IMR-90 (cell line): ENCODE measurements around the gene NEUROG1. TPM values are rescaled to one million over a fixed set of nuclear protein-coding genes. Genes with fewer than 3 reads are reported as not detected.

Experiments used
- ATAC-seq: fragments of 200-7000 bp; cut with Tn5 transposase; 2 replicates; pipeline ENCODE4 v1.9.1; 2020; ENCODE audit warnings: low read depth, mild to moderate bottlenecking, moderate library complexity
- BruUV-seq: library from RNA; stranded (reverse); fragments of 400-500 nt; replicated peaks from 2 replicates; lab custom pipeline; 2021; lab: Mats Ljungman, UMichigan
- CTCF ChIA-PET: fragments of 300-600 bp; formaldehyde crosslinking; extraction: SDS; loops from one replicate; lab custom pipeline; 2021; ENCODE audit warnings: antibody characterized with exemption; lab: Yijun Ruan, JAX
- POLR2A ChIA-PET: fragments of 300-600 bp; sonication (Branson Sonifier 250); formaldehyde crosslinking; loops from one replicate; lab custom pipeline; 2022; ENCODE audit warnings: antibody characterized with exemption; ENCODE audit not compliant: unreplicated experiment; lab: Charles Lee
- DNase-seq: peaks from one replicate; pipeline ENCODE4 v3.0.0; 2013
- H2AFZ ChIP-seq: replicated peaks from 2 replicates; pipeline ENCODE3; 2013; ENCODE audit warnings: low read length, mild to moderate bottlenecking; ENCODE audit not compliant: poor library complexity
- H2AK5ac ChIP-seq: 2 replicates; pipeline ENCODE4 v1.6.1; 2013; ENCODE audit warnings: low read depth, low read length, inconsistent platforms
- H2AK9ac ChIP-seq: replicated peaks from 2 replicates; pipeline ENCODE3; 2013; ENCODE audit warnings: mild to moderate bottlenecking, low read depth, low read length, moderate library complexity; ENCODE audit not compliant: poor library complexity
- H2BK120ac ChIP-seq: 2 replicates; pipeline ENCODE4 v1.6.1; 2013; ENCODE audit warnings: low read depth, low read length, inconsistent platforms
- H2BK15ac ChIP-seq: 3 replicates; pipeline ENCODE4 v1.6.1; 2013; ENCODE audit warnings: low read depth, low read length, inconsistent platforms
- H2BK20ac ChIP-seq: 2 replicates; pipeline ENCODE4 v1.6.1; 2013; ENCODE audit warnings: low read depth, mild to moderate bottlenecking, inconsistent platforms, low read length, moderate library complexity
- H2BK5ac ChIP-seq: 2 replicates; pipeline ENCODE4 v1.6.1; 2013; ENCODE audit warnings: mild to moderate bottlenecking, low read depth, low read length, inconsistent platforms; ENCODE audit not compliant: poor library complexity, severe bottlenecking
- H3K14ac ChIP-seq: replicated peaks from 2 replicates; pipeline ENCODE4 v1.6.1; 2013; ENCODE audit warnings: low read depth, low read length, inconsistent platforms
- H3K18ac ChIP-seq: 2 replicates; pipeline ENCODE4 v1.6.1; 2013; ENCODE audit warnings: low read depth, low read length, control low read depth
- H3K23ac ChIP-seq: 2 replicates; pipeline ENCODE4 v1.6.1; 2013; ENCODE audit warnings: low read depth, low read length, inconsistent platforms
- H3K27ac ChIP-seq: 2 replicates; pipeline ENCODE4 v1.5.1; 2013; ENCODE audit warnings: mild to moderate bottlenecking, control low read depth, low read length; ENCODE audit not compliant: insufficient read depth
- H3K27me3 ChIP-seq: 2 replicates; pipeline ENCODE4 v1.6.1; 2013; ENCODE audit warnings: low read length; ENCODE audit not compliant: control insufficient read depth, insufficient read depth
- H3K36me3 ChIP-seq: 2 replicates; pipeline ENCODE4 v1.6.1; 2013; ENCODE audit warnings: low read length, mixed read lengths; ENCODE audit not compliant: control insufficient read depth, insufficient read depth
- H3K4ac ChIP-seq: 2 replicates; pipeline ENCODE4 v1.6.1; 2013; ENCODE audit warnings: low read depth, low read length, inconsistent platforms
- H3K4me1 ChIP-seq: 2 replicates; pipeline ENCODE4 v1.6.1; 2013; ENCODE audit warnings: low read length, mixed read lengths; ENCODE audit not compliant: control insufficient read depth, insufficient read depth
- H3K4me2 ChIP-seq: 2 replicates; pipeline ENCODE4 v1.6.1; 2013; ENCODE audit warnings: low read depth, mild to moderate bottlenecking, control low read depth, low read length, moderate library complexity
- H3K4me3 ChIP-seq: 2 replicates; pipeline ENCODE4 v1.5.1; 2013; ENCODE audit warnings: low read depth, mild to moderate bottlenecking, control low read depth, low read length, moderate library complexity; ENCODE audit not compliant: insufficient read depth
- H3K56ac ChIP-seq: 2 replicates; pipeline ENCODE4 v1.6.1; 2013; ENCODE audit warnings: low read length, inconsistent platforms; ENCODE audit not compliant: insufficient read depth; ENCODE audit errors: extremely low read depth
- H3K79me1 ChIP-seq, 2 experiments: 2 replicates each; pipeline ENCODE4 v1.6.1; 2013; ENCODE audit warnings: low read length in 2 of 2, inconsistent platforms in 1 of 2, low read depth in 1 of 2
- H3K9ac ChIP-seq: 2 replicates; pipeline ENCODE4 v1.6.1; 2013; ENCODE audit warnings: low read depth, low read length, control low read depth
- H3K9me1 ChIP-seq: 2 replicates; pipeline ENCODE4 v1.6.1; 2013; ENCODE audit warnings: low read length, inconsistent platforms; ENCODE audit not compliant: insufficient read depth
- H3K9me3 ChIP-seq: 2 replicates; pipeline ENCODE4 v1.6.1; 2013; ENCODE audit warnings: low read length; ENCODE audit not compliant: control insufficient read depth, insufficient read depth
- H4K20me1 ChIP-seq: 2 replicates; pipeline ENCODE4 v1.6.1; 2013; ENCODE audit warnings: low read length, inconsistent platforms; ENCODE audit not compliant: insufficient read depth
- H4K5ac ChIP-seq: 2 replicates; pipeline ENCODE4 v1.6.1; 2013; ENCODE audit warnings: mild to moderate bottlenecking, low read depth, low read length, control low read depth
- H4K8ac ChIP-seq, 2 experiments: 2 replicates each; pipeline ENCODE4 v1.6.1; 2013; ENCODE audit warnings: low read depth in 2 of 2, low read length in 2 of 2, control low read depth in 1 of 2, inconsistent platforms in 1 of 2
- H4K91ac ChIP-seq: 2 replicates; pipeline ENCODE4 v1.6.1; 2013; ENCODE audit warnings: low read depth, low read length, inconsistent platforms; ENCODE audit not compliant: insufficient read depth
- CEBPB ChIP-seq: IDR thresholded peaks from 2 replicates; pipeline ENCODE4 v1.6.1; 2012; ENCODE audit warnings: low read depth, low read length, improper control_type of control experiment
- CHD1 ChIP-seq: IDR thresholded peaks from 2 replicates; pipeline ENCODE4 v1.6.1; 2012; ENCODE audit warnings: low read depth, low read length, improper control_type of control experiment
- CTCF ChIP-seq: conservative IDR thresholded peaks from 2 replicates; pipeline ENCODE4 v1.5.1; 2012; ENCODE audit warnings: mild to moderate bottlenecking, low read depth, low read length, improper control_type of control experiment
- ELK1 ChIP-seq: fragments of 150-350 bp; IDR thresholded peaks from 2 replicates; pipeline ENCODE4 v1.6.1; 2016; ENCODE audit warnings: low read depth, mild to moderate bottlenecking, low read length, moderate library complexity, borderline replicate concordance
- FOS ChIP-seq: fragments of 150-350 bp; IDR thresholded peaks from 2 replicates; pipeline ENCODE4 v1.6.1; 2016; ENCODE audit warnings: low read depth, low read length
- POLR2A ChIP-seq: IDR thresholded peaks from 2 replicates; pipeline ENCODE4 v1.6.1; 2012; ENCODE audit warnings: mild to moderate bottlenecking, low read depth, low read length
- RCOR1 ChIP-seq: IDR thresholded peaks from 2 replicates; pipeline ENCODE4 v1.6.1; 2012; ENCODE audit warnings: mild to moderate bottlenecking, low read length, improper control_type of control experiment; ENCODE audit not compliant: insufficient replicate concordance
- USF2 ChIP-seq: fragments of 150-350 bp; IDR thresholded peaks from 2 replicates; pipeline ENCODE4 v1.6.1; 2017; ENCODE audit warnings: mild to moderate bottlenecking, antibody characterized with exemption, low read length, low read depth
- WGBS, 2 experiments: methylation state at CpG; one replicate each; pipeline versions ENCODE4 v1.1.5 to v1.1.7; 2013; ENCODE audit warnings: missing lambda C conversion rate in 2 of 2; ENCODE audit not compliant: insufficient read length in 1 of 2; ENCODE audit errors: extremely low coverage in 2 of 2; 5-methylcytosine and 5-hydroxymethylcytosine counted together
- dilution Hi-C: fragments of 300-500 bp; cut with HindIII; formaldehyde crosslinking; loops from one replicate; pipeline ENCODE4 v1.14.3; 2018; ENCODE audit warnings: low sequenced_read_pairs; ENCODE audit not compliant: unreplicated experiment
- in situ Hi-C: fragments of 300-500 bp; cut with MboI; formaldehyde crosslinking; loops from 3 replicates; pipeline ENCODE4 v1.14.3; 2019; ENCODE audit warnings: low sequenced_read_pairs, inconsistent platforms, mixed read lengths
- intact Hi-C: fragments of 100-400 bp; cut with micrococcal nuclease; formaldehyde crosslinking; loops from 2 replicates; pipeline ENCODE4 v1.10.0; 2022
- polyA plus RNA-seq, 3 experiments: library from polyadenylated mRNA; depleted of rRNA; stranded (reverse); fragments of >200 nt; gene quantifications; 2 replicates each; pipeline ENCODE4 v1.2.3, GENCODE V29; 2012; ENCODE audit warnings: low replicate concordance in 1 of 3
- total RNA-seq: library from RNA; depleted of rRNA; stranded (reverse); fragments of >200 nt; gene quantifications from 2 replicates; pipeline ENCODE4 v1.2.3, GENCODE V29; 2012

The NEUROG1 gene
- total and polyA plus RNA-seq, 2 of the 4 experiments (the other 2 are of a cell fraction) = not detected

- H2AFZ ChIP-seq = no peak overlapping the region
- H3K79me1 ChIP-seq = no peaks in the 10 kb centered on the region
- dilution Hi-C loops (loop anchor here (25.0 kb wide), 1 partner anchor 94 kb away; the partner anchor contains the start of gene TIFAB), in situ Hi-C loops (loop anchor here (25.0 kb wide), 1 partner anchor 656 kb away; no protein-coding TSS in a partner anchor), intact Hi-C loops (loop anchor here (10.0 kb wide), 1 partner anchor 202 kb away; no protein-coding TSS in a partner anchor)
- H4K5ac ChIP-seq = no peak overlapping the region
- no peak overlapping the region for H4K8ac ChIP-seq
- no peak overlapping the region for H2AK5ac ChIP-seq
- H2BK15ac ChIP-seq = no peak overlapping the region
- H2BK5ac ChIP-seq = no peak overlapping the region
- no peak overlapping the region for H3K4me3 ChIP-seq
- CTCF ChIA-PET = interaction anchor here (6.5 kb wide), 1 partner anchor 10 kb away, joined by 56 read pairs; no protein-coding TSS in a partner anchor
- WGBS, 2 experiments = no CpG with 5 or more reads among the region's 7 CpGs
- H2BK20ac ChIP-seq = no peak overlapping the region
- TF ChIP-seq USF2 (no peak), ELK1 (no peak), CEBPB (no peak), FOS (no peak), CHD1 (no peak), POLR2A (no peak), CTCF (no peak), RCOR1 (no peak)
- H3K9me3 ChIP-seq = no peaks in the 10 kb centered on the region
- H3K9me1 ChIP-seq = no peaks in the 10 kb centered on the region
- no TSS peak for BruUV-seq
- ATAC-seq (no peak), DNase-seq (no peak)
- H2BK120ac ChIP-seq = no peak overlapping the region
- no peaks in the 10 kb centered on the region for H3K36me3 ChIP-seq
- no peak overlapping the region for H3K18ac ChIP-seq
- no peaks in the 10 kb centered on the region for H4K20me1 ChIP-seq
- peaks cover 24% of the 10 kb centered on the region for H3K27me3 ChIP-seq
- H3K4me1 ChIP-seq = no peaks in the 10 kb centered on the region
- H3K9ac ChIP-seq = no peak overlapping the region
- no peak overlapping the region for H3K23ac ChIP-seq
- no peak overlapping the region for H3K4ac ChIP-seq
- no peak overlapping the region for H3K27ac ChIP-seq
- H3K4me2 ChIP-seq = no peak overlapping the region
- H2AK9ac ChIP-seq = no peak overlapping the region
- no peak overlapping the region for H4K91ac ChIP-seq
- H3K14ac ChIP-seq = no peak overlapping the region
- POLR2A ChIA-PET = no interaction called here
- no peak overlapping the region for H3K56ac ChIP-seq
Observed at GRCh38 chr5:135556620-135557019, 20.9 kb upstream of the NEUROG1 start.
